GM21423 (cell line): ENCODE data around the gene RASD2.

ENCODE experiments used
- ATAC-seq: cut with Tn5 transposase; IDR thresholded peaks from one replicate; pipeline ENCODE4 v1.9.1; 2021; ENCODE audit warnings: mild to moderate bottlenecking, moderate library complexity; ENCODE audit not compliant: unreplicated experiment

The RASD2 gene

DNA sequence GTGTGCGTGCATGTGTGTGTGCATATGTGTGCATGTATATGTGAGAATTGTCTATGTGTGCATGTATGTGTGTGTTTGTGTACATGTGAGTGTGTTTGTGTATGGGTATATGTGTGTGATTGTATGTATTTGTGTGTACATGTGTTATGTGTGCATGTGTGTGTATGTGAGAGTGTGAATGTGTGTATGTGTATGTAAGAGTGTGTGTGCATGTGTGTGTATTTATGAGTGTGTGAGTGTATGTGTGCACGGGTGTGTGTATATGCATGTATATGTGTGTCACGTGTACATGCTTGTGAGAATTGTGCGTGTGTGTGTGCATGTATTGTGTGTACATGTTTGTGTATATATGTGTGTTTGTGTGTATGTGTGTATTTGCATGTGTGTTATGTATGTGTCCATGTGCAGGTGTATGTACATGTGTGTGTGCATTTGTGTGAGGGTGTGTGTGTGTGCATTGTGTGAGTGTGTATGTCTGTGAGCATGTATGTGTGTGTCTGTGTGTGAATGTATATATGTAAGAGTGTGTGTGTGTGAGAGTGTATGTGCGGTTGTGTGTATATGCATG, 60.5 kb downstream of the RASD2 start:
- no peak for ATAC-seq

DNA sequence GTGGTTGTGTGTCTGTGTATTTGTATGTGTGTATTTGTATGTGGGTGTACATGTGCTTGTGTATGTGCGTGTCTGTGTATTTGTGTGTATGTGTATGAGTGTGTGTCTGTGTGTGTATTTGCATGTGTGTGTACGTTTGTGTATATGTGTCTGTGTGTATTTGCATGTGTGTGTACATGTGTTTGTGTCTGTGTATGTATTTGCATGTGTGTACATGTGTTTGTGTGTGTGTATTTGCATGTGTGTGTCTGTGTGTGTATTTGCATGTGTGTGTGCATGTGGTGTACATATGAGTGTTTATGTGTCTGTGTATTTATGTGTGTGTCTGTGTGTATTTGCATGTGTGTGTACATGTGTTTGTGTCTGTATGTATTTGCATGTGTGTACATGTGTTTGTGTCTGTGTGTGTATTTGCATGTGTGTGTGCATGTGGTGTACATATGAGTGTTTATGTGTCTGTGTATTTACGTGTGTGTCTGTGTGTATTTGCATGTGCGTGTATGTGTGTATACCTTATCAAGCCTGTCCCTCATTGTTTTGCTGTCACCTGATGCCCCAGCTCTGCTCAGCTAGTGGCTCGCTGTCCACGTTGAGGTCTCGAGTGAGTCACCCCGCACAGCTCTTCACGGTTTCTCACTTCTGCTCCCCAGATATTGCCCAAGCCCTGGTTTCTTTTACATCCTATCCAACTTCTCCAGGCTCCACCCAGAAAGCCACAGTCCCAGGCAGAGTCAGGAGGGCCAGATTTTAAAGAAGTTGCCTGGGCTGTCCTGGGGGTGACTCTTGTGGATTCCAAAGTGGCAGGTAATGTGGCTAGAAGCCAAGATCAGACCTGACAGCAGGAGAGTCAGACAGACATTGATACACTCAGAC, 61.3 kb downstream of the RASD2 start:
- ATAC-seq: no peak
